ENCODE data around the gene ZSCAN5B.

DNA sequence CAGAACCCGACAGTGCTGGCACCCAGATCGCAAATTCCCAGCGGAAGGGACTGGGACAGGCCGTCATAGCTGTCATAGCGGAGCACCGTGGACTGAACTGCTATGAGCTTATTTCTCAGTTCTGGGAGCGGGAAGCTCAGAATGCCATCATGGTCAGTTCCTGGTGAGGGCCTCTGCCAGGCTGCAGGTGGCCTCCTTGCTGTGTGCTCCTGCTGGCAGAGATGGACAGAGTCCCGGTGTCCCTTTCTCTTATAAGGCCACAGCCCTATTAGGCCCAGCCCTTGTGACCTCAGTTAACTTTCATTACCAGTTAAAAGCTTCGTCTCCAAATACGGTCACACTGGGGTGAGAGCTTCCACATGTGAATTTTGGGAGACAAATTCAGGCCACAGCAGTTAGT, 51.9 kb downstream of the ZSCAN5B start:
- TF ChIP-seq EZH2 (IDR thresholded peaks at IDR 0.05; ENCODE audit: borderline replicate concordance, low read depth, low read length, poor library complexity, severe bottlenecking), result no peak
- TF ChIP-seq, protein P1, sequence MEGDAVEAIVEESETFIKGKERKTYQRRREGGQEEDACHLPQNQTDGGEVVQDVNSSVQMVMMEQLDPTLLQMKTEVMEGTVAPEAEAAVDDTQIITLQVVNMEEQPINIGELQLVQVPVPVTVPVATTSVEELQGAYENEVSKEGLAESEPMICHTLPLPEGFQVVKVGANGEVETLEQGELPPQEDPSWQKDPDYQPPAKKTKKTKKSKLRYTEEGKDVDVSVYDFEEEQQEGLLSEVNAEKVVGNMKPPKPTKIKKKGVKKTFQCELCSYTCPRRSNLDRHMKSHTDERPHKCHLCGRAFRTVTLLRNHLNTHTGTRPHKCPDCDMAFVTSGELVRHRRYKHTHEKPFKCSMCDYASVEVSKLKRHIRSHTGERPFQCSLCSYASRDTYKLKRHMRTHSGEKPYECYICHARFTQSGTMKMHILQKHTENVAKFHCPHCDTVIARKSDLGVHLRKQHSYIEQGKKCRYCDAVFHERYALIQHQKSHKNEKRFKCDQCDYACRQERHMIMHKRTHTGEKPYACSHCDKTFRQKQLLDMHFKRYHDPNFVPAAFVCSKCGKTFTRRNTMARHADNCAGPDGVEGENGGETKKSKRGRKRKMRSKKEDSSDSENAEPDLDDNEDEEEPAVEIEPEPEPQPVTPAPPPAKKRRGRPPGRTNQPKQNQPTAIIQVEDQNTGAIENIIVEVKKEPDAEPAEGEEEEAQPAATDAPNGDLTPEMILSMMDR (conservative IDR thresholded peaks at IDR 0.05; ENCODE audit: low read depth, low read length), result no peak
